ENCODE measurements around the gene FAM25G. TPM values are rescaled to one million over a fixed set of nuclear protein-coding genes. Genes with fewer than 3 reads are reported as not detected.
"Not testable (repeated sequence)": the region's sequence is repeated elsewhere in the genome, so short reads cannot be mapped to it uniquely, and the experiment has no call there.

FAM25G gene
- not detected for total RNA-seq (ENCODE audit: unreplicated experiment)
- long read RNA-seq, result 0 reads

GRCh38 chr10:47491600-47491999 lies at the start of gene FAM25G:
Gene FAM25G, minus strand, starts transcription at chr10:47491700. Its CDS starts 26 bp downstream, at chr10:47491674.
- H3K36me3 Mint-ChIP-seq (ENCODE audit: unreplicated experiment); H3K9me3 Mint-ChIP-seq (ENCODE audit: unreplicated experiment); H3K27me3 Mint-ChIP-seq (ENCODE audit: unreplicated experiment); DNase-seq; H3K4me3 Mint-ChIP-seq (ENCODE audit: unreplicated experiment); H3K4me1 Mint-ChIP-seq (ENCODE audit: low read depth, unreplicated experiment); H3K27ac Mint-ChIP-seq (ENCODE audit: unreplicated experiment): not testable (repeated sequence)

GRCh38 chr10:47536430-47536829 lies 44.9 kb upstream of the FAM25G start:
- H3K27me3 Mint-ChIP-seq (ENCODE audit: unreplicated experiment); H3K9me3 Mint-ChIP-seq (ENCODE audit: unreplicated experiment); H3K27ac Mint-ChIP-seq (ENCODE audit: unreplicated experiment); DNase-seq; H3K4me1 Mint-ChIP-seq (ENCODE audit: low read depth, unreplicated experiment); H3K4me3 Mint-ChIP-seq (ENCODE audit: unreplicated experiment); H3K36me3 Mint-ChIP-seq (ENCODE audit: unreplicated experiment): not testable (repeated sequence)

- not testable (repeated sequence) for H3K4me3 Mint-ChIP-seq (ENCODE audit: unreplicated experiment); H3K4me1 Mint-ChIP-seq (ENCODE audit: low read depth, unreplicated experiment); H3K36me3 Mint-ChIP-seq (ENCODE audit: unreplicated experiment); H3K27ac Mint-ChIP-seq (ENCODE audit: unreplicated experiment); H3K27me3 Mint-ChIP-seq (ENCODE audit: unreplicated experiment); H3K9me3 Mint-ChIP-seq (ENCODE audit: unreplicated experiment); DNase-seq
Observed at GRCh38 chr10:47523475-47523874, 32.0 kb upstream of the FAM25G start, which contains the start of gene AGAP9. Gene AGAP9, minus strand, starts transcription at chr10:47523638. Its CDS starts 112 bp downstream, at chr10:47523526.

GRCh38 chr10:47502313-47502712 lies 10.8 kb upstream of the FAM25G start:
- not testable (repeated sequence) for H3K36me3 Mint-ChIP-seq (ENCODE audit: unreplicated experiment); DNase-seq; H3K27me3 Mint-ChIP-seq (ENCODE audit: unreplicated experiment); H3K4me1 Mint-ChIP-seq (ENCODE audit: low read depth, unreplicated experiment); H3K4me3 Mint-ChIP-seq (ENCODE audit: unreplicated experiment); H3K9me3 Mint-ChIP-seq (ENCODE audit: unreplicated experiment); H3K27ac Mint-ChIP-seq (ENCODE audit: unreplicated experiment)

GRCh38 chr10:47494226-47494625 lies 2.7 kb upstream of the FAM25G start:
- not testable (repeated sequence) for H3K9me3 Mint-ChIP-seq (ENCODE audit: unreplicated experiment); H3K36me3 Mint-ChIP-seq (ENCODE audit: unreplicated experiment); H3K27me3 Mint-ChIP-seq (ENCODE audit: unreplicated experiment); H3K27ac Mint-ChIP-seq (ENCODE audit: unreplicated experiment); DNase-seq; H3K4me1 Mint-ChIP-seq (ENCODE audit: low read depth, unreplicated experiment); H3K4me3 Mint-ChIP-seq (ENCODE audit: unreplicated experiment)

GRCh38 chr10:47489630-47490029 lies 1.9 kb downstream of the FAM25G start:
- H3K4me1 Mint-ChIP-seq (ENCODE audit: low read depth, unreplicated experiment); H3K27me3 Mint-ChIP-seq (ENCODE audit: unreplicated experiment); H3K4me3 Mint-ChIP-seq (ENCODE audit: unreplicated experiment); H3K9me3 Mint-ChIP-seq (ENCODE audit: unreplicated experiment); DNase-seq; H3K36me3 Mint-ChIP-seq (ENCODE audit: unreplicated experiment); H3K27ac Mint-ChIP-seq (ENCODE audit: unreplicated experiment): not testable (repeated sequence)

- H3K9me3 Mint-ChIP-seq (ENCODE audit: unreplicated experiment); H3K4me3 Mint-ChIP-seq (ENCODE audit: unreplicated experiment); H3K27me3 Mint-ChIP-seq (ENCODE audit: unreplicated experiment); DNase-seq; H3K36me3 Mint-ChIP-seq (ENCODE audit: unreplicated experiment); H3K4me1 Mint-ChIP-seq (ENCODE audit: low read depth, unreplicated experiment); H3K27ac Mint-ChIP-seq (ENCODE audit: unreplicated experiment): not testable (repeated sequence)
Observed at GRCh38 chr10:47485943-47486342, 5.6 kb downstream of the FAM25G start.

- H3K9me3 Mint-ChIP-seq (ENCODE audit: unreplicated experiment); DNase-seq; H3K4me3 Mint-ChIP-seq (ENCODE audit: unreplicated experiment); H3K27ac Mint-ChIP-seq (ENCODE audit: unreplicated experiment); H3K27me3 Mint-ChIP-seq (ENCODE audit: unreplicated experiment); H3K36me3 Mint-ChIP-seq (ENCODE audit: unreplicated experiment); H3K4me1 Mint-ChIP-seq (ENCODE audit: low read depth, unreplicated experiment): not testable (repeated sequence)
Observed at GRCh38 chr10:47484786-47485185, 6.7 kb downstream of the FAM25G start.

GRCh38 chr10:47483923-47484322 lies 7.6 kb downstream of the FAM25G start, which contains the start of gene ANXA8:
Gene ANXA8, minus strand, starts transcription at chr10:47484115. Its CDS starts 182 bp downstream, at chr10:47483933.
- H3K9me3 Mint-ChIP-seq (ENCODE audit: unreplicated experiment); DNase-seq; H3K27ac Mint-ChIP-seq (ENCODE audit: unreplicated experiment); H3K27me3 Mint-ChIP-seq (ENCODE audit: unreplicated experiment); H3K4me1 Mint-ChIP-seq (ENCODE audit: low read depth, unreplicated experiment); H3K4me3 Mint-ChIP-seq (ENCODE audit: unreplicated experiment); H3K36me3 Mint-ChIP-seq (ENCODE audit: unreplicated experiment): not testable (repeated sequence)

GRCh38 chr10:47482367-47482766 lies 9.1 kb downstream of the FAM25G start:
- not testable (repeated sequence) for H3K4me3 Mint-ChIP-seq (ENCODE audit: unreplicated experiment); H3K4me1 Mint-ChIP-seq (ENCODE audit: low read depth, unreplicated experiment); H3K9me3 Mint-ChIP-seq (ENCODE audit: unreplicated experiment); DNase-seq; H3K27me3 Mint-ChIP-seq (ENCODE audit: unreplicated experiment); H3K27ac Mint-ChIP-seq (ENCODE audit: unreplicated experiment); H3K36me3 Mint-ChIP-seq (ENCODE audit: unreplicated experiment)

- not testable (repeated sequence) for DNase-seq; H3K36me3 Mint-ChIP-seq (ENCODE audit: unreplicated experiment); H3K4me3 Mint-ChIP-seq (ENCODE audit: unreplicated experiment); H3K27me3 Mint-ChIP-seq (ENCODE audit: unreplicated experiment); H3K9me3 Mint-ChIP-seq (ENCODE audit: unreplicated experiment); H3K27ac Mint-ChIP-seq (ENCODE audit: unreplicated experiment); H3K4me1 Mint-ChIP-seq (ENCODE audit: low read depth, unreplicated experiment)
Observed at GRCh38 chr10:47481768-47482181, 9.7 kb downstream of the FAM25G start.

GRCh38 chr10:47481182-47481766 lies 10.2 kb downstream of the FAM25G start:
- H3K4me3 Mint-ChIP-seq (ENCODE audit: unreplicated experiment); H3K36me3 Mint-ChIP-seq (ENCODE audit: unreplicated experiment); H3K4me1 Mint-ChIP-seq (ENCODE audit: low read depth, unreplicated experiment); H3K27me3 Mint-ChIP-seq (ENCODE audit: unreplicated experiment); H3K9me3 Mint-ChIP-seq (ENCODE audit: unreplicated experiment); DNase-seq; H3K27ac Mint-ChIP-seq (ENCODE audit: unreplicated experiment): not testable (repeated sequence)

- not testable (repeated sequence) for H3K36me3 Mint-ChIP-seq (ENCODE audit: unreplicated experiment); H3K9me3 Mint-ChIP-seq (ENCODE audit: unreplicated experiment); H3K4me1 Mint-ChIP-seq (ENCODE audit: low read depth, unreplicated experiment); H3K27ac Mint-ChIP-seq (ENCODE audit: unreplicated experiment); H3K4me3 Mint-ChIP-seq (ENCODE audit: unreplicated experiment); H3K27me3 Mint-ChIP-seq (ENCODE audit: unreplicated experiment); DNase-seq
Observed at GRCh38 chr10:47480133-47480532, 11.4 kb downstream of the FAM25G start.

Measured in glutamatergic neuron (in vitro differentiated cells).